ENCODE results near the gene PMFBP1. TPM values are rescaled to one million over a fixed set of nuclear protein-coding genes. Genes with fewer than 3 reads are reported as not detected.

PMFBP1 gene
- total RNA-seq, 1 donor from 2014 or later, result 1.2 TPM

- Histone ChIP-seq H3K27me3 (ENCODE audit: insufficient read depth, low read length) (no peaks in the 10 kb centered on the region), H3K9me3 (ENCODE audit: insufficient read depth, low read depth, low read length) (no peaks in the 10 kb centered on the region), H3K79me2 (ENCODE audit: insufficient read depth, low read length) (no peaks in the 10 kb centered on the region), H3K4me1 (ENCODE audit: insufficient read depth, low read length) (no peaks in the 10 kb centered on the region), H3K9ac (ENCODE audit: low read length) (no peak overlapping the region), H3K27ac (ENCODE audit: low read depth, low read length) (no peak overlapping the region), H4K20me1 (ENCODE audit: insufficient read depth, low read length) (no peaks in the 10 kb centered on the region), H2AFZ (ENCODE audit: low read depth, low read length) (no peak overlapping the region), H3K4me2 (ENCODE audit: low read length) (no peak overlapping the region), H3K4me3 (ENCODE audit: insufficient read depth, low read depth, low read length) (no peak overlapping the region), H3K36me3 (ENCODE audit: insufficient read depth, low read length) (no peaks in the 10 kb centered on the region)
- Mint-ChIP-seq H3K4me1 (ENCODE audit: low read depth, unreplicated experiment) (no peaks in the 10 kb centered on the region), H3K4me3 (ENCODE audit: unreplicated experiment) (no peak overlapping the region), H3K36me3 (ENCODE audit: low read depth, unreplicated experiment) (no peaks in the 10 kb centered on the region), H3K27me3 (ENCODE audit: low read depth, unreplicated experiment) (peaks cover 3% of the 10 kb centered on the region), H3K9me3 (ENCODE audit: unreplicated experiment) (no peaks in the 10 kb centered on the region), H3K27ac (ENCODE audit: unreplicated experiment) (no peak overlapping the region)
- FAIRE-seq, result no peak
- no peak for DNase-seq (ENCODE audit: low read depth)
- TF ChIP-seq EZH2 (IDR thresholded peaks at IDR 0.05; ENCODE audit: insufficient read depth, low read length), result no peak
- TF ChIP-seq, protein P1, sequence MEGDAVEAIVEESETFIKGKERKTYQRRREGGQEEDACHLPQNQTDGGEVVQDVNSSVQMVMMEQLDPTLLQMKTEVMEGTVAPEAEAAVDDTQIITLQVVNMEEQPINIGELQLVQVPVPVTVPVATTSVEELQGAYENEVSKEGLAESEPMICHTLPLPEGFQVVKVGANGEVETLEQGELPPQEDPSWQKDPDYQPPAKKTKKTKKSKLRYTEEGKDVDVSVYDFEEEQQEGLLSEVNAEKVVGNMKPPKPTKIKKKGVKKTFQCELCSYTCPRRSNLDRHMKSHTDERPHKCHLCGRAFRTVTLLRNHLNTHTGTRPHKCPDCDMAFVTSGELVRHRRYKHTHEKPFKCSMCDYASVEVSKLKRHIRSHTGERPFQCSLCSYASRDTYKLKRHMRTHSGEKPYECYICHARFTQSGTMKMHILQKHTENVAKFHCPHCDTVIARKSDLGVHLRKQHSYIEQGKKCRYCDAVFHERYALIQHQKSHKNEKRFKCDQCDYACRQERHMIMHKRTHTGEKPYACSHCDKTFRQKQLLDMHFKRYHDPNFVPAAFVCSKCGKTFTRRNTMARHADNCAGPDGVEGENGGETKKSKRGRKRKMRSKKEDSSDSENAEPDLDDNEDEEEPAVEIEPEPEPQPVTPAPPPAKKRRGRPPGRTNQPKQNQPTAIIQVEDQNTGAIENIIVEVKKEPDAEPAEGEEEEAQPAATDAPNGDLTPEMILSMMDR (IDR thresholded peaks at IDR 0.05; ENCODE audit: insufficient read depth, low read depth, low read length), result no peak
Measured at GRCh38 chr16:72182976-72183375, 11.0 kb upstream of the PMFBP1 start.

DNA sequence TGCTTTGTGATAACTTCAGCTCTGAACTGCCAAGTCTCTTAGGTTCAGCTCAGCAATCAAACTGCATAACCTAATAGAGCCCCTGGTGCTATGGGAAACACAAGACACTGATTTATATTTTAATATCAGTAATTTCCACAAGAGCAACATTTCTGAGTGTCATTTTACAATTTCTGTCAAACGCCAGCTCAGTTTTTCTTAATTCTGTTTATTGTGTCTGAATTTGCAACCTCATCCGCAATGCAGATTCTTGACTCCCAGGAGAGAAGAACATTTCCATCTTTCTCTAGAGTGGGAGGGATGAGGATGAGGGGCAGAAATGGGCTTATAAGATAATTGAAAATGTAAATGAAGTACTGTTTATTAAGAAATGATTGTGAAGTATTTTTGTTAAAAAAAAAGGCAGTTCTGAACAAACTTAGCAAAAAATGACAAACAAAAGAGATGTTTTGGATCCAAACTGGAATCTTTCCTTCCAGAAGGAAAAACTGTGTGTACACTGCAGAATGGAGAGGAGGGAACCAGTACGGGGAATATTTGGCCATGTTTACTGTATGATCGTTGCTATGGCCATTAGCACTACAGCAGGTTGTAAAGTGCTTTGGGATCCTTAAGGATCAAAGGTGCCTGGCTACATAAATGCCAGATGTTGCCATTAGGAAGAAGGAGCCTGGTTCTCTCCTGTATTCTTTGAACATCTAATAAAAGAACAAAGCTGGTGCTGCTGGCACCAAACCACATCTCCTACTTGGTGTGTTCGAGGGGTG, 7.4 kb upstream of the PMFBP1 start:
- no peak overlapping the region for H3K27ac Mint-ChIP-seq (ENCODE audit: unreplicated experiment)
- H3K79me2 ChIP-seq (ENCODE audit: insufficient read depth, low read length), result no peaks in the 10 kb centered on the region
- H3K4me1 Mint-ChIP-seq (ENCODE audit: low read depth, unreplicated experiment), result no peaks in the 10 kb centered on the region
- DNase-seq (ENCODE audit: low read depth), result no peak
- peaks cover 2% of the 10 kb centered on the region for H3K36me3 Mint-ChIP-seq (ENCODE audit: low read depth, unreplicated experiment)
- H4K20me1 ChIP-seq (ENCODE audit: insufficient read depth, low read length), result no peaks in the 10 kb centered on the region
- no peaks in the 10 kb centered on the region for H3K4me1 ChIP-seq (ENCODE audit: insufficient read depth, low read length)
- no peak for FAIRE-seq
- no peak overlapping the region for H2AFZ ChIP-seq (ENCODE audit: low read depth, low read length)
- H3K36me3 ChIP-seq (ENCODE audit: insufficient read depth, low read length), result no peaks in the 10 kb centered on the region
- no peak overlapping the region for H3K9ac ChIP-seq (ENCODE audit: low read length)
- H3K9me3 ChIP-seq (ENCODE audit: insufficient read depth, low read depth, low read length), result no peaks in the 10 kb centered on the region
- no peak overlapping the region for H3K27ac ChIP-seq (ENCODE audit: low read depth, low read length)
- H3K9me3 Mint-ChIP-seq (ENCODE audit: unreplicated experiment), result peaks cover 8% of the 10 kb centered on the region
- no peaks in the 10 kb centered on the region for H3K27me3 ChIP-seq (ENCODE audit: insufficient read depth, low read length)
- TF ChIP-seq, protein P1 (IDR thresholded peaks at IDR 0.05; ENCODE audit: insufficient read depth, low read depth, low read length), result no peak
- no peak for TF ChIP-seq EZH2 (IDR thresholded peaks at IDR 0.05; ENCODE audit: insufficient read depth, low read length)
- H3K4me3 ChIP-seq (ENCODE audit: insufficient read depth, low read depth, low read length), result no peak overlapping the region
- H3K27me3 Mint-ChIP-seq (ENCODE audit: low read depth, unreplicated experiment), result peaks cover 7% of the 10 kb centered on the region
- no peak overlapping the region for H3K4me2 ChIP-seq (ENCODE audit: low read length)
- H3K4me3 Mint-ChIP-seq (ENCODE audit: unreplicated experiment), result no peak overlapping the region

GRCh38 chr16:72174726-72175125, 2.8 kb upstream of the PMFBP1 start:
- peaks cover 9% of the 10 kb centered on the region for H3K4me1 Mint-ChIP-seq (ENCODE audit: low read depth, unreplicated experiment)
- peaks cover 8% of the 10 kb centered on the region for H3K9me3 Mint-ChIP-seq (ENCODE audit: unreplicated experiment)
- H3K4me3 Mint-ChIP-seq (ENCODE audit: unreplicated experiment), result no peak overlapping the region
- Histone ChIP-seq H3K36me3 (ENCODE audit: insufficient read depth, low read length) (no peaks in the 10 kb centered on the region), H3K79me2 (ENCODE audit: insufficient read depth, low read length) (no peaks in the 10 kb centered on the region), H3K9me3 (ENCODE audit: insufficient read depth, low read depth, low read length) (no peaks in the 10 kb centered on the region), H3K27ac (ENCODE audit: low read depth, low read length) (no peak overlapping the region), H3K4me3 (ENCODE audit: insufficient read depth, low read depth, low read length) (no peak overlapping the region), H3K9ac (ENCODE audit: low read length) (no peak overlapping the region), H4K20me1 (ENCODE audit: insufficient read depth, low read length) (no peaks in the 10 kb centered on the region), H3K4me2 (ENCODE audit: low read length) (no peak overlapping the region), H3K4me1 (ENCODE audit: insufficient read depth, low read length) (peaks cover 4% of the 10 kb centered on the region), H2AFZ (ENCODE audit: low read depth, low read length) (no peak overlapping the region), H3K27me3 (ENCODE audit: insufficient read depth, low read length) (no peaks in the 10 kb centered on the region)
- FAIRE-seq (no peak), DNase-seq (ENCODE audit: low read depth) (no peak)
- H3K27ac Mint-ChIP-seq (ENCODE audit: unreplicated experiment), result no peak overlapping the region
- TF ChIP-seq, protein P1 (IDR thresholded peaks at IDR 0.05; ENCODE audit: insufficient read depth, low read depth, low read length), result no peak
- no peak for TF ChIP-seq EZH2 (IDR thresholded peaks at IDR 0.05; ENCODE audit: insufficient read depth, low read length)
- peaks cover 4% of the 10 kb centered on the region for H3K27me3 Mint-ChIP-seq (ENCODE audit: low read depth, unreplicated experiment)
- peaks cover 2% of the 10 kb centered on the region for H3K36me3 Mint-ChIP-seq (ENCODE audit: low read depth, unreplicated experiment)
